Effector memory CD8-positive, alpha-beta T cell (primary cell): ENCODE data around the gene SAMD13.
A peak's percentile ranks its signal among the peaks of the same experiment; 100 is the strongest.
"Not testable (repeated sequence)": the region's sequence is repeated elsewhere in the genome, so short reads cannot be mapped to it uniquely, and the experiment has no call there.

ENCODE experiments used
- ATAC-seq: fragments of 150-1000 bp; cut with Tn5 transposase; replicated peaks from 2 replicates; pipeline ENCODE4 v1.10.0; 2021; ENCODE audit warnings: mild to moderate bottlenecking, moderate library complexity
- DNase-seq, 3 experiments: peaks; one replicate each; pipeline ENCODE4 v3.0.0; 2021
- H3K27ac Mint-ChIP-seq, 2 donors: one replicate each; pipeline ENCODE4 v1.8.0; 2022; ENCODE audit warnings: mild to moderate bottlenecking in 2 of 2, mixed read lengths in 2 of 2, moderate library complexity in 2 of 2
- H3K27me3 Mint-ChIP-seq, 2 donors: one replicate each; pipeline ENCODE4 v1.8.0; 2022; ENCODE audit warnings: mixed read lengths in 2 of 2
- H3K36me3 Mint-ChIP-seq: one replicate; pipeline ENCODE4 v1.8.0; 2022; ENCODE audit warnings: mild to moderate bottlenecking, moderate library complexity, mixed read lengths; ENCODE audit not compliant: insufficient read depth
- H3K4me1 Mint-ChIP-seq, 2 donors: one replicate each; pipeline ENCODE4 v1.8.0; 2022; ENCODE audit warnings: low read depth in 2 of 2, mixed read lengths in 2 of 2
- H3K4me3 Mint-ChIP-seq, 2 donors: one replicate each; pipeline ENCODE4 v1.8.0; 2022; ENCODE audit warnings: mild to moderate bottlenecking in 2 of 2, mixed read lengths in 2 of 2, moderate library complexity in 2 of 2
- H3K9me3 Mint-ChIP-seq, 2 donors: one replicate each; pipeline ENCODE4 v1.8.0; 2022; ENCODE audit warnings: mixed read lengths in 2 of 2

The SAMD13 gene

DNA sequence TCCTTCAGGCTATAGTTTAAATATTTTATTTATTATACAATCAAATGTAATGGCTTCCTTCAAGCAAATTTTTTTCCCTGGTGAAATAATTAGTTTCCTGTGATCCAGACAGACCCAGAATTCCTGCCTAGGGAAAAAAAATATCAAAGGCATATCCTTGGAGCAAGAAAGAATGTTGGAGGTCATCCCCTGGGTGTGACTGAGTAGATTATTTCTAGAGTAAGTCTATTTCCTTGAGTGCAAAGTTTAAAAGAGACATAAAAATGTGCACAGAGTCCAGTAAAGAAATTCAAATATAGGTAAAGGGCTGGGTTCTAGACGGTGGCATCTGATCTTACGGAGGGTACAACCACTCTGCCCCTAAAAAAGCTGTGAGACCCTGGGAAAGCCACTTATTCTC is 32.2 kb upstream of the SAMD13 start:
- no peak for ATAC-seq
- Mint-ChIP-seq H3K27me3 (no peaks in the 10 kb centered on the region), H3K4me3 (no peak overlapping the region), H3K36me3 (no peaks in the 10 kb centered on the region), H3K4me1 (peaks cover 7 to 9% of the 10 kb centered on the region in 2 donors), H3K9me3 (no peaks in the 10 kb centered on the region), H3K27ac (no peak overlapping the region)
- DNase-seq = no peak

DNA sequence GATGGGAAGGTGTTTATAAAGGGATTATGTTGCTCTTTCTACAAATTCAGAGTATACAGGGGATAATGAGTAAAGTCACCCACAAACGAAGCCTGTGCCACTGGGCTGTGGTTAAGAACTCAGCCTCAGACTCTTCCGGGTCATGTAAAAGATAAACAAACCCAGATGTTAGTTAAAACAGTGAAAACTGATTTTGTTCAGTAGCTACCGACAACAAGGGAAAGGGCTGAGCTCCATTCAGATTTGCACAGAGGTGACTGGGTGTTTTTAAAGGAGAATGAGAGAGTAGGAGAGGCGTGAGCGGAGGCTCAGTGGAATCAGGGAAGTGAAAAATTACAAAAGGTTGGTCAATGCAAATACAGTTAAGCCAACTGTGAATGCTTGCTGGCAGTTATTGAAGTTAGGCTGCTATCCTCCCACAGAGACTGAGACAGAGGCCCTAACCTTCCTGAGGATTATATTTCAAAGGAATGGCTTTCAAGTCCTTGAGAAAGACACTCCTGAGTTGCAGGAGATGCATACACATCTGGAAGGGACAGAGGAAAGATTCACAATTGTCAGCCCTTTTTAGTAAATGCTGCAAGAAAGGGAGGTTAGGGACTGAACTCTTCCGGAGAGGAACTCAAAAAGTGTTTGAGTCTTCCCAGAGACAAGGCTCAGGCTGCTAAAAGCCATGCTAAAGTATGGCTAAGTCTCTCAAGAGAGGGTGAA is 29.9 kb upstream of the SAMD13 start:
- DNase-seq = no peak

DNA sequence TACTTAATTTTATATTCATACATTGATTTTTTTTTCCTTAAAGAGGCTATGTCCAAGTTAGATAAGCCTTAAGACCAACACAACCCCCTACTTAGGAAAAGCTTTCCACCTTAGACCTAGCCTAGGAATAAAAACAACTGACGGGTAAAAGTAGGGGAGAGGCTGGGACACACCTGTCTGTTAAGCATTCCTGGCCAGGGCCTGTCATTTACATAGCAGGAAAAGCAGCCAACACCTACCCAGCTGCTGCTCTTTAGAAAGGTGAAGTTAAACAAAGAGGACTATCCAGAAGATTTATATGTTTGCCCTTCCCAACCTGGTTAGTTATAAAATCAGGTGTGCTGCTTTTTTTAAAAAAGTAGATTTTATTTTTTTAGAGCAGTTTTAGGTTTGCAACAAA is 29.1 kb upstream of the SAMD13 start:
- no peaks in the 10 kb centered on the region for H3K36me3 Mint-ChIP-seq
- H3K27ac Mint-ChIP-seq = no peak overlapping the region
- peaks cover 6 to 7% of the 10 kb centered on the region in 2 donors for H3K27me3 Mint-ChIP-seq
- H3K4me1 Mint-ChIP-seq = peaks cover 7 to 9% of the 10 kb centered on the region in 2 donors
- H3K9me3 Mint-ChIP-seq = no peaks in the 10 kb centered on the region
- no peak overlapping the region for H3K4me3 Mint-ChIP-seq
- ATAC-seq (no peak), DNase-seq (no peak)

More for the DNA sequence above, 29.9 kb upstream of the SAMD13 start:
- Mint-ChIP-seq H3K27me3 (peaks cover 3% of the 10 kb centered on the region in 2 donors), H3K27ac (peak overlapping the region; percentile 20 to 75), H3K4me1 (peaks cover 7 to 9% of the 10 kb centered on the region in 2 donors), H3K9me3 (no peaks in the 10 kb centered on the region), H3K4me3 (peak overlapping the region; percentile 8 to 26), H3K36me3 (no peaks in the 10 kb centered on the region)
- ATAC-seq = peak; percentile 73

DNA sequence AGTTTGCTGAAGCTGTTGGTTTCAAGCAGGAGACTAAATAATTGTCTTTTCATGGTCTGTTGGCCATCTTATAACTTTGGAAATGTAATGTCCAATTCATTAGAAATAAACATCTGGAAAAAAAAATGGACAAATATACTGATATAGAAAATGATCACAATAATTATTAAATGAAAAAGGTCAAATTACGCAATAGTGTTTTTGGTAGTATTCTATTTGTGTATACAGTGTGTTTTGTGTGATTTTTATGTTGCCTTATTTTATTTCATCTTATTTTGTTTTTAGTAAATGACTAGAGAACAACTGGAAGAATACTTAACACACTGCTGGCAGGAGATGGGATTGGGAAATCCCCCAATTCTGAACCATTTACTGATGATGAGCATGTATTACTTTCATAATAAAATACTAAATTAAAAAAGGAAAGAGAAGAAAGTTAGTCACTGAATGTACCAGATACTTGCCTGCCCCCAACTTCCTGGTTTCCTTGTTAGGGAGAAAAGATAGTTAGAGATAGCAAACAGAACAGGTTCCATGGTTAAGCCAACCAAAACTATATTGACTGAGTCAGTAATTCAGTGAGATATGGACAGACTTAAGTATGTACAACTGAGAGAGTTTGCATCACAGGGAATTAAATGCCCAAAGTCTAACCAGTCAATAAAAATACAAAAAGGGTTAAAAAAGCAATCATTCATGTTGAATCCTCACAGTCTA is 24.0 kb upstream of the SAMD13 start:
- Mint-ChIP-seq H3K36me3 (no peaks in the 10 kb centered on the region), H3K4me3 (no peak overlapping the region), H3K9me3 (no peaks in the 10 kb centered on the region), H3K27me3 (peaks cover 10 to 14% of the 10 kb centered on the region in 2 donors), H3K4me1 (no peaks in the 10 kb centered on the region), H3K27ac (no peak overlapping the region)
- no peak for ATAC-seq
- no peak for DNase-seq

DNA sequence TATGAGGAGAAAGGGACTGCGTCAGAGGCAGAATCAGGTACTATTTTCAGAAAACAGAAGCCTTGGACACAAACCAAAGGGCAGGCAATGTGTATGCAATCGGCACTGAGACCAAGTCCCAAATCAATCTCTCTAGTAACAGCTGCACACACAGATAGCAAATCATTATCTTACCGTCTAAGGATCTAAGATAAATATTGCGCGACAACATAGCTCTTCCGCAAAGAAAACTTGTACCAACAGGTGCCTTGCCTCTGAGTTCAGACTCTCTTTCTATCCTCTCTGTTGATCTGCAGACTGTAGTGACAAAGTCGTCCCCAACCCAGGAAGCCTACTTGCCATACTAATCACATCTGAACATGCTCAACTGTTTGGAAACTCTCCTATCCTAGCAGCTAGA is 22.6 kb upstream of the SAMD13 start:
- no peak overlapping the region for H3K27ac Mint-ChIP-seq
- no peaks in the 10 kb centered on the region for H3K9me3 Mint-ChIP-seq
- no peak for DNase-seq
- peaks cover 18 to 22% of the 10 kb centered on the region in 2 donors for H3K27me3 Mint-ChIP-seq
- H3K36me3 Mint-ChIP-seq = no peaks in the 10 kb centered on the region
- H3K4me1 Mint-ChIP-seq = no peaks in the 10 kb centered on the region
- no peak overlapping the region for H3K4me3 Mint-ChIP-seq
- ATAC-seq = no peak

DNA sequence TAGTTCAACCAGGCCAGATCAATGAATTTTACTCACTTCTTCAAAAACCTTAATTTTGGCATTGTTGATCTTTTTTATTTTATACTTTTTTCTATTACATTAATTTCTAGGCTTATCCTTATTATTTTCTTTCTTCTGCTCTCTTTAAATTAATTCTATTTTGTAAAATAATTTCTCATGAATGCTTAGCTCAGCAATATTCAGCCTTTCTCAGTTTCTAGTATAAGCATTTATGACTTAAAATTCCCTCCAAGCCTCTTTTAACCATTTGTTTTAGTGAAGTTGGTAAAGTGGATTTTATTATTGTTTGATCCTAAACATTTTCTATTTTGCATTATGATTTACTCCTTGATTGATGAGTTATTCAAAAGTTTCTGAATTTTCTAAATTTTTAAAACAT is 20.6 kb upstream of the SAMD13 start:
- Mint-ChIP-seq H3K4me1 (no peaks in the 10 kb centered on the region), H3K36me3 (no peaks in the 10 kb centered on the region), H3K27me3 (peaks cover 18 to 35% of the 10 kb centered on the region in 2 donors), H3K9me3 (no peaks in the 10 kb centered on the region), H3K27ac (no peak overlapping the region), H3K4me3 (no peak overlapping the region)
- ATAC-seq (no peak), DNase-seq (no peak)

DNA sequence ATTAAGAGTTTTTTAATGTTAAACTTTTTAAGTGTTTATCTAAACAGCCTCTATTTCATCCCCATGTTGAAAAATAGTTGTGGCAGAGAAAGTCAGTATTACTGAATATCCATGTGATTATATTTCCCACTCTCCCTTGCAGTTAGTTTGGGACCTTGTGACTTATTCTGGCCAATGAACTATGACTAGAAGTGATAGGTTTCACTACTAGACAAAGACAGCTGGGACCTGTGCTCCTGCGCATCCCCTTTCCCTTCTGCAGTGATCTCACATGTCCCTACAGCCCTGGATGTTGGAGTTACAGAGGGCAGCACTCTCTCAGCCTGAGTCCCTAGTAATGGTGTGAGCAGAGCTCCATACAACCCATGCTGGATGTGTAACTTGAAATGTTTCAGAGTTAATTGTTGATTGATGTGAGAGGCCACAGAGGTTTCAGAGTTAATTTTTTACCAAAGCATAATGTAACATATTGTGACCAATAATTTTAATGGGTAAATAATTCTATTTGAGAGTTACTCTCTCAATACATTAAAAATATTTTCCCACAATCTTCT is 18.7 kb upstream of the SAMD13 start:
- Mint-ChIP-seq H3K4me1 (no peaks in the 10 kb centered on the region), H3K4me3 (no peak overlapping the region)
- ATAC-seq = no peak

DNA sequence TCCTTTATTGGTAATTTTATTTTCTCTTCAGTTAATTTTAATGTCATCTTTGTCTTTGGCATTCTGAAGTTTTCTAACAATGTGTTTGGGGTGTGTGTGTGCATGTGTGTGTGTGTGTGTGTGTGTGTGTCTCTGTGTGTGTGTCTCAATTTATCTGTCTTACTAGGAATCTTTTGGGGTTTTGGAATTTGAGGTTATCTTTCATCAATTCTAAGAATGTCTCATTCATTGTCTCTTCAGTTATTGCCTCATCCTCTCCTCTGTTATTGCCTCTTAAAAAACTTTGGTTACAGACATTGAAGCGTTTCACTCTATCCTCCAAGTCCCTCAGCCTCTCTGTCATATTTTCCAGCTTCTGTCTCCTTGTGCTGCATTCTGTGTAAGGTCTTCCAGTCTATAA is 18.1 kb upstream of the SAMD13 start:
- ATAC-seq = no peak
- peaks cover 11 to 31% of the 10 kb centered on the region in 2 donors for H3K27me3 Mint-ChIP-seq
- H3K4me1 Mint-ChIP-seq = no peaks in the 10 kb centered on the region

More for the DNA sequence above, 18.7 kb upstream of the SAMD13 start:
- H3K27ac Mint-ChIP-seq = no peak overlapping the region
- no peak for DNase-seq
- no peaks in the 10 kb centered on the region for H3K9me3 Mint-ChIP-seq
- peaks cover 11 to 34% of the 10 kb centered on the region in 2 donors for H3K27me3 Mint-ChIP-seq
- no peaks in the 10 kb centered on the region for H3K36me3 Mint-ChIP-seq

DNA sequence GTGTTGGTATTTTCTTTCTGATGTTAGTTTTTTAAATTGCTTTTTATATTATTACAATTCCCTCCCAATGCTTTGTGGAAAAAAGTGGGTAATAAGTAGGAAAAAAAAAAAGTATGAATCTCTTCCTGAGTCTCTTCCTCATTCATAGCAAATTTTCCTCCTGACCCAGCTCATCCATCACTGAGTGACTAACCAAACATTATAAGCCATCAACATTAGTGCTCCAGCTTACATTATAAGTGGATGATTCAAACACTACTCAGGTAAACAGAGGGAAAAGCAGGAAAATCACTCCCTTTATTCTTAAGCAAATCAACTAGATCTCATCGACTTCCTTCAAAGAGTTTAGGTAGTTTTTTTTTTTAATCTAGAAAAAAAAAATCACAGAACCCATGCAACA is 15.4 kb upstream of the SAMD13 start:
- DNase-seq (no peak), ATAC-seq (no peak)
- peaks cover 13 to 31% of the 10 kb centered on the region in 2 donors for H3K27me3 Mint-ChIP-seq
- H3K9me3 Mint-ChIP-seq = no peaks in the 10 kb centered on the region
- no peak overlapping the region for H3K4me3 Mint-ChIP-seq
- no peaks in the 10 kb centered on the region for H3K36me3 Mint-ChIP-seq
- no peak overlapping the region for H3K27ac Mint-ChIP-seq
- H3K4me1 Mint-ChIP-seq = no peaks in the 10 kb centered on the region

More for the DNA sequence above, 18.1 kb upstream of the SAMD13 start:
- no peaks in the 10 kb centered on the region for H3K9me3 Mint-ChIP-seq
- no peak for DNase-seq
- H3K27ac Mint-ChIP-seq = no peak overlapping the region
- no peaks in the 10 kb centered on the region for H3K36me3 Mint-ChIP-seq
- no peak overlapping the region for H3K4me3 Mint-ChIP-seq

DNA sequence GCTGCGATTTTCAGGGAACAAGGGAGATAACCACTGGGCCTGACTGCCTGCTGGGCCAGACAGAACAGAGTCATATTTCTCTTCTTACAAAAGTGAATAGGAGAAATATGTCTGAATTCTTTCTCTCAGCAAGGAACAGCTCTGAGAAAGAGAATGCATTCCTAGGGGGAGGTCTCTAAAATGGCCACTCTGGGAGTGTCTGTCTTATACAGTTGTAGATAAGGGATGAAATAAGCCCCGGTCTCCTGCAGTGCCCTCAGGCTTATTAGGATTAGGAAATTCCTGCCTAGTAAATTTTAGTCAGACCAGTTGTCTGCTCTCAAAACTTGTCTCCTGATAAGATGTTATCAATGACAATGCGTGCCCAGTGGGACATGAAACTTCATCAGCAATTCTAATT is 14.1 kb upstream of the SAMD13 start:
- DNase-seq, H3K36me3 Mint-ChIP-seq, H3K9me3 Mint-ChIP-seq, H3K4me1 Mint-ChIP-seq, H3K27ac Mint-ChIP-seq, H3K4me3 Mint-ChIP-seq, ATAC-seq: not testable (repeated sequence)
- peaks cover 25 to 42% of the 10 kb centered on the region in 2 donors for H3K27me3 Mint-ChIP-seq

DNA sequence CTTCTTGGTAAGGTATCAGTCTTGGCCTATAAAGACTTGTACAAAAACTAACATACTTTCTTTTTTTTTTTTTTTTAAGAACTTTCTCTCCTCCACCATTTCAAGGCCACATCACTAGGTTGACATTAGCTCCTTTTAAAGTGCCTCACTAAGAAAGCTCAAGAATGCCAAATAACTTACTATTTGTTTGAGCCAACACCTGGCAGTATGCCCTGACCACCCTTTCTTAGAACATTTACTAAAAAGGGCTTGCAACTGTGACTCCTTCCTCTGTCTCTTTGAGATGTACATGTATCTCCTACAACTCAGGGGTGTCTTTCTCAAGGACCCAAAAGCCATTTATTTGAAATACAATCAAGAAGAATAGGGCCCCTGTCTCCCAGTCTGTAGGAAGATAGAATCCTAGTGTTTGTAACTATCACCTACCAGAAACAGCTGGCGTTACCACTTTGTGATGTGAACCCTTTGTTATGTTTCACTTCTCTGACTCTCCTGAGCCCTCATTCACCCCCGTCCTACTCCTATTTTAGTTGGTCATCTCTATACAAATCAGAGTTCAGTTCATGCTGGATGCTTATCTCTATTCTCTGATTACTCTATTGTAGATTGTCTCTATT is 12.2 kb upstream of the SAMD13 start:
- no peaks in the 10 kb centered on the region for H3K4me1 Mint-ChIP-seq
- ATAC-seq (no peak), DNase-seq (no peak)
- no peak overlapping the region for H3K27ac Mint-ChIP-seq
- no peaks in the 10 kb centered on the region for H3K9me3 Mint-ChIP-seq
- H3K4me3 Mint-ChIP-seq = no peak overlapping the region
- no peaks in the 10 kb centered on the region for H3K36me3 Mint-ChIP-seq
- H3K27me3 Mint-ChIP-seq = peaks cover 22 to 38% of the 10 kb centered on the region in 2 donors

DNA sequence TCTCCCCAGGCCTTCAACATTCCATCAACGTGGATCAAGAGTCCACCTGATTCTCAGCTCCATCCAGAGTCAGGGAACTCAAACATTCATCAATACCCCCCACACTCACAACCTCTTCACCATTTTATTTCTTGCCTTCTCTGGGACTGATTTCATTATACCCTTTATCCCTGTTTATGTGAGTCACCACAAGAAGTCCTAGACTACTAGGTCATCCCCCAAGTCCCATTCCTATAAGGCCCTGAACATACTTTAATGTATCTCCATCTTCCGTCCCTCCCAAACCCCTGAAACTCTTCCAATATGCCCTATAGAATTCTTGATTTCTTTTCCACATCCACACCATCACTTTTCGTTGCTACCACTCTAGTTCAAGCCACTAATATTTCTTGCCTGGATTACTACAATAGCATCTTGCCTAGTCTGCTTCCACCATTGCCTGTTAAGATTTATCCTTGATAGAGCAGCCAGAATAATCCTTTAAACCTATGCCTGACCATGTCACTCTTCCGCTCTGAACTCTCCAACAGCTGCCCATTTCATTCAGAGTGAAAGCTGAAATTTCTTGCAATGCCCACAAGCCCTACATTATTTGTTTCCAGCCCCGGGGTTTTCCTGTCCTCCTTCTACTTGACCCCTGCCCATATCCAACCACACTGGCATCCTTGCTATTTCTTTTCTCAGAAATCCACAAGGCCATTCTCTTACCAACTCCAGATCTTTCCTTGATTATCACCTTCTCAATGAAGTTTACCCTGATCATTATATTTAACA is 9.4 kb upstream of the SAMD13 start:
- ATAC-seq = no peak
- H3K9me3 Mint-ChIP-seq = no peaks in the 10 kb centered on the region
- H3K36me3 Mint-ChIP-seq = no peaks in the 10 kb centered on the region
- H3K27me3 Mint-ChIP-seq = peaks cover 40 to 48% of the 10 kb centered on the region in 2 donors
- no peak for DNase-seq
- H3K4me3 Mint-ChIP-seq = no peak overlapping the region
- no peaks in the 10 kb centered on the region for H3K4me1 Mint-ChIP-seq
- no peak overlapping the region for H3K27ac Mint-ChIP-seq

DNA sequence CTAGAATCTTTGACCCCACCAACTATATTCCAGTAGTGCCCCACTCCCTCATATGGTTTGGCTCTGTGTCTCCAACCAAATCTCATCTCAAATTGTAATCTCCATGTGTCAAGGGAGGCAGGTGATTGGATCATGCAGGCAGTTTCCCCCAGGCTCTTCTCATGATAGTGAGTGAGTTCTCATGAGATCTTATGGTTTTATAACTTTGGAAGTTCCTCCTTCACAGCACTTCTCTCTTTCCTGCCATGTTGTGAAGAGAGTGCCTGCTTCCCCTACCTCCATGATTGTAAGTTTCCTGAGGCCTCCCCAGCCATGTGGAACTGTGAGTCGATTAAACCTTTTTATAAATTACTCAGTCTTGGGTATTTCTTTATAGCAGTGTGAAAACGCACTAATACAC is 7.7 kb upstream of the SAMD13 start:
- Mint-ChIP-seq H3K9me3 (no peaks in the 10 kb centered on the region), H3K27me3 (peaks cover 48 to 57% of the 10 kb centered on the region in 2 donors), H3K4me1 (peaks cover 3 to 8% of the 10 kb centered on the region in 2 donors), H3K27ac (no peak overlapping the region), H3K36me3 (no peaks in the 10 kb centered on the region), H3K4me3 (no peak overlapping the region)
- DNase-seq (no peak), ATAC-seq (no peak)
